Liver (tissue), 3 donors: Measurements from ENCODE around the gene CTU1.

Experiments
- CTCF ChIP-seq: fragments of 150-350 bp; IDR thresholded peaks from 2 replicates; pipeline ENCODE4 v1.5.1; 2017; ENCODE audit warnings: improper control_type of control experiment, low read depth, low read length; ENCODE audit not compliant: missing input control
- RAD21 ChIP-seq, 2 donors: IDR thresholded peaks; 2 replicates each; pipeline ENCODE4 v1.6.1; 2016; ENCODE audit warnings: antibody characterized with exemption in 2 of 2, mild to moderate bottlenecking in 2 of 2
- donor health status: healthy.
- donor health status: healthy.

- TF ChIP-seq RAD21 (IDR thresholded peaks at IDR 0.05): no peak
- TF ChIP-seq CTCF: no peak
Observed at GRCh38 chr19:51128227-51128626, 20.0 kb upstream of the CTU1 start.
